SK-N-SH (cell line): ENCODE results near the gene ANKDD1A. TPM values are rescaled to one million over a fixed set of nuclear protein-coding genes. Genes with fewer than 3 reads are reported as not detected.

Experiments
- CTCF ChIA-PET: fragments of 300-600, 350-600 bp; formaldehyde crosslinking; extraction: SDS; loops from one replicate; lab custom pipeline; 2021; lab: Yijun Ruan, JAX
- POLR2A ChIA-PET: fragments of 350-600 bp; sonication (Branson Sonifier 250); formaldehyde crosslinking; extraction: SDS; loops from one replicate; lab custom pipeline; 2020; ENCODE audit warnings: antibody characterized with exemption, inconsistent platforms; lab: Yijun Ruan, JAX
- DNase-seq: peaks from one replicate; pipeline ENCODE4 v3.0.0; 2012
- H2AFZ ChIP-seq: fragments of 200-600 bp; sonication (generic); 2 replicates; pipeline ENCODE4 v1.8.1; 2016; ENCODE audit warnings: antibody characterized with exemption, mild to moderate bottlenecking, low read depth
- H3F3A ChIP-seq: fragments of 200-600 bp; sonication (generic); replicated peaks from 2 replicates; pipeline ENCODE3; 2016; ENCODE audit warnings: antibody characterized with exemption, mild to moderate bottlenecking; ENCODE audit not compliant: insufficient read depth
- H3K27ac ChIP-seq, 2 experiments: fragments of 200-500 bp in 1 of 2; fragments of 200-600 bp in 1 of 2; sonication (Bioruptor generic) in 1 of 2; sonication (generic), shearing (Covaris generic) in 1 of 2; 2 replicates each; pipeline versions ENCODE4 v1.5.1 to v1.6.1; 2014 to 2016; ENCODE audit warnings: low read depth in 2 of 2, inconsistent platforms in 1 of 2, low read length in 1 of 2, mild to moderate bottlenecking in 1 of 2, mixed read lengths in 1 of 2
- H3K27me3 ChIP-seq: fragments of 200-600 bp; sonication (generic), shearing (Covaris generic); 2 replicates; pipeline ENCODE4 v1.6.1; 2016; ENCODE audit warnings: mixed run types; ENCODE audit not compliant: insufficient read depth
- H3K36me3 ChIP-seq, 2 experiments: fragments of 200-500 bp in 1 of 2; fragments of 200-600 bp in 1 of 2; sonication (Bioruptor generic) in 1 of 2; sonication (generic) in 1 of 2; replicated peaks in 1 of 2; 2 replicates each; pipeline versions ENCODE3 to v1.5.1; 2014 to 2016; ENCODE audit warnings: low read length in 1 of 2, mild to moderate bottlenecking in 1 of 2; ENCODE audit not compliant: insufficient read depth in 2 of 2, control insufficient read depth in 1 of 2
- H3K4me1 ChIP-seq, 2 experiments: fragments of 200-500 bp in 1 of 2; fragments of 200-600 bp in 1 of 2; sonication (Bioruptor generic) in 1 of 2; sonication (generic), shearing (Covaris generic) in 1 of 2; 2 replicates each; pipeline versions ENCODE4 v1.5.1 to v1.6.1; 2014 to 2016; ENCODE audit warnings: low read depth in 1 of 2, low read length in 1 of 2, mixed run types in 1 of 2; ENCODE audit not compliant: insufficient read depth in 2 of 2, control insufficient read depth in 1 of 2
- H3K4me2 ChIP-seq: fragments of 200-600 bp; sonication (generic), shearing (Covaris generic); 2 replicates; pipeline ENCODE4 v1.6.1; 2017; ENCODE audit warnings: mixed run types
- H3K4me3 ChIP-seq, 2 experiments: fragments of 200-500 bp in 1 of 2; fragments of 200-600 bp in 1 of 2; sonication (Bioruptor generic) in 1 of 2; sonication (generic), shearing (Covaris generic) in 1 of 2; 2 replicates each; pipeline versions ENCODE4 v1.5.1 to v1.8.1; 2014 to 2016; ENCODE audit warnings: low read depth in 2 of 2, inconsistent platforms in 1 of 2, low read length in 1 of 2, mild to moderate bottlenecking in 1 of 2, mixed read lengths in 1 of 2, moderate library complexity in 1 of 2
- H3K79me2 ChIP-seq: fragments of 200-600 bp; sonication (generic); 2 replicates; pipeline ENCODE4 v1.8.1; 2017; ENCODE audit warnings: mild to moderate bottlenecking; ENCODE audit not compliant: insufficient read depth
- H3K9ac ChIP-seq: fragments of 200-600 bp; sonication (generic); 2 replicates; pipeline ENCODE4 v1.6.1; 2017; ENCODE audit warnings: mixed run types
- H3K9me2 ChIP-seq: fragments of 200-600 bp; sonication (generic); 2 replicates; pipeline ENCODE4 v1.6.1; 2017; ENCODE audit warnings: mixed run types
- H3K9me3 ChIP-seq: fragments of 200-600 bp; sonication (generic); 2 replicates; pipeline ENCODE4 v1.6.1; 2017; ENCODE audit warnings: mixed run types, mild to moderate bottlenecking, moderate library complexity
- H4K20me1 ChIP-seq: fragments of 200-600 bp; sonication (generic); 2 replicates; pipeline ENCODE4 v1.6.1; 2017; ENCODE audit warnings: mild to moderate bottlenecking, mixed run types; ENCODE audit not compliant: insufficient read depth
- ELF1 ChIP-seq: IDR thresholded peaks from 2 replicates; pipeline ENCODE4 v1.4.0; 2012
- EP300 ChIP-seq, 2 experiments: IDR thresholded peaks; 2 replicates each; pipeline versions ENCODE4 v1.4.0 to v1.6.1; 2012; ENCODE audit warnings: borderline replicate concordance in 1 of 2, low read depth in 1 of 2, low read length in 1 of 2
- FOSL2 ChIP-seq: IDR thresholded peaks from 2 replicates; pipeline ENCODE4 v1.4.0; 2012; ENCODE audit warnings: low read depth, mild to moderate bottlenecking, moderate library complexity, borderline replicate concordance
- GABPA ChIP-seq: IDR thresholded peaks from 2 replicates; pipeline ENCODE4 v1.4.0; 2012; ENCODE audit warnings: low read depth, mild to moderate bottlenecking
- IRF3 ChIP-seq: fragments of 150-350 bp; IDR thresholded peaks from 2 replicates; pipeline ENCODE4 v1.6.1; 2016; ENCODE audit warnings: mild to moderate bottlenecking, low read depth, low read length
- MEF2A ChIP-seq: IDR thresholded peaks from 2 replicates; pipeline ENCODE4 v1.4.0; 2012; ENCODE audit warnings: low read depth, borderline replicate concordance
- MXI1 ChIP-seq: IDR thresholded peaks from 2 replicates; pipeline ENCODE4 v1.6.1; 2012; ENCODE audit warnings: mild to moderate bottlenecking, low read depth, low read length, improper control_type of control experiment
- NFIC ChIP-seq: IDR thresholded peaks from 2 replicates; pipeline ENCODE4 v1.4.0; 2012; ENCODE audit warnings: borderline replicate concordance
- POLR2AphosphoS5 ChIP-seq: IDR thresholded peaks from 2 replicates; pipeline ENCODE4 v1.6.1; 2012; ENCODE audit warnings: low read depth, low read length
- RAD21 ChIP-seq: IDR thresholded peaks from 2 replicates; pipeline ENCODE4 v1.6.1; 2012; ENCODE audit warnings: mild to moderate bottlenecking, low read length
- SMC3 ChIP-seq: IDR thresholded peaks from 2 replicates; pipeline ENCODE4 v1.6.1; 2012; ENCODE audit warnings: low read depth, low read length, improper control_type of control experiment
- WGBS: methylation state at CpG from one replicate; pipeline ENCODE4 v1.1.6; 2017; ENCODE audit warnings: low lambda C conversion rate; 5-methylcytosine and 5-hydroxymethylcytosine counted together
- polyA plus RNA-seq, 3 experiments: library from polyadenylated mRNA; depleted of rRNA; stranded (reverse); fragments of >200 nt; gene quantifications; 2 replicates each; pipeline ENCODE4 v1.2.3, GENCODE V29; 2012
- TF ChIP-seq, protein P1 (sequence below): IDR thresholded peaks from 2 replicates; pipeline ENCODE4 v1.4.0; 2012; ENCODE audit warnings: low read depth
- TF ChIP-seq, protein P2 (sequence below): fragments of 200-600 bp; sonication (generic); IDR thresholded peaks from 2 replicates; pipeline ENCODE4 v1.6.1; 2017; ENCODE audit warnings: antibody characterized with exemption, mild to moderate bottlenecking, moderate library complexity

The ANKDD1A gene
- polyA plus RNA-seq, 1 of the 3 experiments (the other 2 are of a cell fraction), result 8.6 TPM

GRCh38 chr15:64898406-64898805 is 13.3 kb upstream of the ANKDD1A start:
- DNase-seq, result no peak
- TF ChIP-seq SMC3, result no peak
- no peak for TF ChIP-seq POLR2AphosphoS5
- no peak for TF ChIP-seq EP300 (IDR thresholded peaks at IDR 0.05; ENCODE audit: borderline replicate concordance in 1 of 2, low read depth in 1 of 2, low read length in 1 of 2)
- TF ChIP-seq ELF1, result no peak
- TF ChIP-seq NFIC, result no peak
- no peak for TF ChIP-seq RAD21
- no peak for TF ChIP-seq MXI1
- no peak for TF ChIP-seq IRF3
- TF ChIP-seq MEF2A, result no peak
- TF ChIP-seq, protein P1, sequence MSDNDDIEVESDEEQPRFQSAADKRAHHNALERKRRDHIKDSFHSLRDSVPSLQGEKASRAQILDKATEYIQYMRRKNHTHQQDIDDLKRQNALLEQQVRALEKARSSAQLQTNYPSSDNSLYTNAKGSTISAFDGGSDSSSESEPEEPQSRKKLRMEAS, result no peak
- Histone ChIP-seq H3K9ac (no peak overlapping the region), H3K79me2 (no peaks in the 10 kb centered on the region), H3K27me3 (no peaks in the 10 kb centered on the region), H3K4me3 (no peak overlapping the region), H3K27ac (no peak overlapping the region), H3K9me3 (no peaks in the 10 kb centered on the region), H2AFZ (no peak overlapping the region), H3K4me2 (no peak overlapping the region), H3K9me2 (no peaks in the 10 kb centered on the region), H3K4me1 (peaks cover 6 to 29% of the 10 kb centered on the region in 2 experiments; a peak in 3 of 4 replicates), H3F3A (peaks cover 3% of the 10 kb centered on the region), H4K20me1 (no peaks in the 10 kb centered on the region), H3K36me3 (peaks cover 0 to 3% of the 10 kb centered on the region in 2 experiments)
- ChIA-PET POLR2A (no interaction called here), CTCF (interaction anchor here (1.0 kb wide), 1 partner anchor 9 kb away, joined by 3 read pairs; no protein-coding TSS in a partner anchor)
- 76% methylated on average over 4 of the region's 4 CpGs for WGBS

DNA sequence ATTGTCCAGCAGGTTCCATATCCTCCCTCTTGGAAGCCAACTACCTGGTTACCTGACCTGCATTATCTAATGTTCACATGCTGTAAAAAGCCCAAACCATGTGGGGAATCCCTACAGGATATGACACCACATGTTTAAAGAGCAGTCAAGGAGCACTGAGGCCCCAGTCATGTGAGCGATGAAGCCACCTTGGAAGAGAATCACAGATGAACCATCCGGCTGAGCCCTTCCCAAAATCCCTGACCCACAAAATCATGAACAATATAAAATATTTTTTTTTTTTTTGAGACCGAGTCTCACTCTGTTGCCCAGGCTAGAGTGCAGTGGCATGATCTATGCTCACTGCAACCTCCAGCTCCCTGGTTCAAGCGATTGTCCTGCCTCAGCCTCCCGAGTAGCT is 10.6 kb upstream of the ANKDD1A start:
- CTCF ChIA-PET, result no interaction called here
- Histone ChIP-seq H2AFZ (no peak overlapping the region), H3K9ac (no peak overlapping the region), H3K4me1 (peaks cover 6 to 8% of the 10 kb centered on the region in 2 experiments; a peak in 2 of 4 replicates), H3F3A (peaks cover 3% of the 10 kb centered on the region), H3K4me3 (no peak overlapping the region), H3K4me2 (no peak overlapping the region), H3K27ac (no peak overlapping the region), H3K27me3 (no peaks in the 10 kb centered on the region), H3K9me2 (no peaks in the 10 kb centered on the region), H4K20me1 (no peaks in the 10 kb centered on the region), H3K36me3 (peaks cover 0 to 3% of the 10 kb centered on the region in 2 experiments), H3K9me3 (no peaks in the 10 kb centered on the region), H3K79me2 (no peaks in the 10 kb centered on the region)
- 88% methylated on average over 5 of the region's 5 CpGs for WGBS
- no peak for DNase-seq
- POLR2A ChIA-PET, result no interaction called here
- TF ChIP-seq FOSL2 (no peak), GABPA (no peak), ELF1 (no peak), MXI1 (no peak)
- TF ChIP-seq, protein P2, sequence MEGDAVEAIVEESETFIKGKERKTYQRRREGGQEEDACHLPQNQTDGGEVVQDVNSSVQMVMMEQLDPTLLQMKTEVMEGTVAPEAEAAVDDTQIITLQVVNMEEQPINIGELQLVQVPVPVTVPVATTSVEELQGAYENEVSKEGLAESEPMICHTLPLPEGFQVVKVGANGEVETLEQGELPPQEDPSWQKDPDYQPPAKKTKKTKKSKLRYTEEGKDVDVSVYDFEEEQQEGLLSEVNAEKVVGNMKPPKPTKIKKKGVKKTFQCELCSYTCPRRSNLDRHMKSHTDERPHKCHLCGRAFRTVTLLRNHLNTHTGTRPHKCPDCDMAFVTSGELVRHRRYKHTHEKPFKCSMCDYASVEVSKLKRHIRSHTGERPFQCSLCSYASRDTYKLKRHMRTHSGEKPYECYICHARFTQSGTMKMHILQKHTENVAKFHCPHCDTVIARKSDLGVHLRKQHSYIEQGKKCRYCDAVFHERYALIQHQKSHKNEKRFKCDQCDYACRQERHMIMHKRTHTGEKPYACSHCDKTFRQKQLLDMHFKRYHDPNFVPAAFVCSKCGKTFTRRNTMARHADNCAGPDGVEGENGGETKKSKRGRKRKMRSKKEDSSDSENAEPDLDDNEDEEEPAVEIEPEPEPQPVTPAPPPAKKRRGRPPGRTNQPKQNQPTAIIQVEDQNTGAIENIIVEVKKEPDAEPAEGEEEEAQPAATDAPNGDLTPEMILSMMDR, result no peak
